GM19467 (cell line): Measurements from ENCODE around the gene HMOX1.

Experiments used
- ATAC-seq: cut with Tn5 transposase; IDR thresholded peaks from one replicate; pipeline ENCODE4 v1.9.1; 2021; ENCODE audit warnings: mild to moderate bottlenecking, moderate library complexity; ENCODE audit not compliant: unreplicated experiment

HMOX1 gene

GRCh38 chr22:35380537-35381423 lies at the start of gene HMOX1:
Gene HMOX1 (plus strand): TSS chr22:35381096. CDS start chr22:35381174, 78 bp downstream.
- ATAC-seq: no peak

- no peak for ATAC-seq
Measured at GRCh38 chr22:35332278-35332677, 48.6 kb upstream of the HMOX1 start.

GRCh38 chr22:35333220-35333619 lies 47.7 kb upstream of the HMOX1 start:
- ATAC-seq: no peak

- ATAC-seq: no peak
Measured at GRCh38 chr22:35334004-35334403, 46.9 kb upstream of the HMOX1 start.

GRCh38 chr22:35335468-35335867 lies 45.4 kb upstream of the HMOX1 start:
- no peak for ATAC-seq

GRCh38 chr22:35335936-35336781 lies 44.7 kb upstream of the HMOX1 start:
- no peak for ATAC-seq

GRCh38 chr22:35337932-35338331 lies 43.0 kb upstream of the HMOX1 start:
- ATAC-seq: no peak

- ATAC-seq: no peak
Measured at GRCh38 chr22:35341090-35341874, 39.6 kb upstream of the HMOX1 start.

GRCh38 chr22:35342390-35342789 lies 38.5 kb upstream of the HMOX1 start:
- no peak for ATAC-seq

- no peak for ATAC-seq
Measured at GRCh38 chr22:35343664-35344550, 37.0 kb upstream of the HMOX1 start.

- no peak for ATAC-seq
Measured at GRCh38 chr22:35344956-35345690, 35.8 kb upstream of the HMOX1 start.

- ATAC-seq: no peak
Measured at GRCh38 chr22:35345808-35346505, 34.9 kb upstream of the HMOX1 start.

GRCh38 chr22:35346596-35347220 lies 34.2 kb upstream of the HMOX1 start:
- ATAC-seq: no peak

GRCh38 chr22:35347462-35347861 lies 33.4 kb upstream of the HMOX1 start:
- no peak for ATAC-seq

GRCh38 chr22:35348026-35348590 lies 32.8 kb upstream of the HMOX1 start:
- no peak for ATAC-seq

GRCh38 chr22:35348703-35349102 lies 32.2 kb upstream of the HMOX1 start:
- no peak for ATAC-seq

- ATAC-seq: no peak
Measured at GRCh38 chr22:35349368-35349703, 31.6 kb upstream of the HMOX1 start.
